Measurements from ENCODE around the gene PLD1.
A peak's percentile ranks its signal among the peaks of the same experiment; 100 is the strongest.

Gene PLD1

DNA sequence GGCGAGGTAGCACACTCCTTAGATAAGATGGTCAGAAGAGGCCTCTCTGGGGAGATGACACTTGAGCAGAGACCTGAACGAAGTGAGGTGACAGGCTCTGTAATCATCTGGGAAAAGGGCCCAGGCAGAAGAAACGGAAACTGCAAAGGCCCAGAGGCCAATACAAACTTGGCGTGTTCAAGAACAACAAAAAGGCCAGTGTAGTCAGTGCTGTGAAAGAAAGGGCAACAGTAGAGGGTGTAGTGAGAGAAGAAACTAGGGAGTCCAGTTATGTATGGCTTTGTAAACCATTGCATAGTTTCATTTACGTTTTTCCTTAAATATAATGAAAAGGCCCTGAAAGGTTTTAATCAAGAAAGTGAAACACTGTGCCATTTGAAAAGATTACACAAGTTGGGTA lies 31.8 kb downstream of the PLD1 start:
- H3K27ac ChIP-seq (ENCODE audit: low read depth, low read length) = no peak overlapping the region
- peaks cover 17% of the 10 kb centered on the region for H3K4me1 ChIP-seq (ENCODE audit: control insufficient read depth, insufficient read depth, low read length)
- H3K27me3 ChIP-seq (ENCODE audit: control insufficient read depth, insufficient read depth, low read length) = no peaks in the 10 kb centered on the region
- H3K4me3 ChIP-seq (ENCODE audit: low read depth, low read length) = no peak overlapping the region
- no peaks in the 10 kb centered on the region for H3K36me3 ChIP-seq (ENCODE audit: control insufficient read depth, insufficient read depth, low read length)
- H3K9me3 ChIP-seq (ENCODE audit: control insufficient read depth, insufficient read depth, low read length) = no peaks in the 10 kb centered on the region
- H3K9ac ChIP-seq (ENCODE audit: low read depth, low read length) = no peak overlapping the region

DNA sequence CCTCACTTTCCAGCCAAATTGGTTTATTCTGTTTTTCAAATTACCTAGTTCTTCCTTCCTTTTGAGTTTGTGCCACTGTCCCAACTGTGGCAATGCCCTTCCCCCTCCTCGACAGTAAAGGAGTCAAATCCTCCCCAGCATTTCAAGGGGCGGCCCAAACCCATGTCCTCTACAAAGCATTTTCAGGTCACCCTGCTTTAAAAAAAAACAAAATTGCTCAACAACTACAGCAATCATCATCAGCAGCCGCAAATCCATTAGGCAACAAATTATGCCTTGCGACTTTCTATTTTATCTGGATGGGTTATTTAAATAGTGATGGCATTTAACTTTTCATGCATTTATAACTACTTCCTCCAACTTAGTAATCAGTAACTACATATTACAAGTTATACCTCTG lies 32.7 kb downstream of the PLD1 start:
- Histone ChIP-seq H3K27ac (ENCODE audit: low read depth, low read length) (no peak overlapping the region), H3K36me3 (ENCODE audit: control insufficient read depth, insufficient read depth, low read length) (no peaks in the 10 kb centered on the region), H3K4me1 (ENCODE audit: control insufficient read depth, insufficient read depth, low read length) (peaks cover 17% of the 10 kb centered on the region), H3K4me3 (ENCODE audit: low read depth, low read length) (no peak overlapping the region), H3K9me3 (ENCODE audit: control insufficient read depth, insufficient read depth, low read length) (no peaks in the 10 kb centered on the region), H3K9ac (ENCODE audit: low read depth, low read length) (no peak overlapping the region), H3K27me3 (ENCODE audit: control insufficient read depth, insufficient read depth, low read length) (no peaks in the 10 kb centered on the region)

DNA sequence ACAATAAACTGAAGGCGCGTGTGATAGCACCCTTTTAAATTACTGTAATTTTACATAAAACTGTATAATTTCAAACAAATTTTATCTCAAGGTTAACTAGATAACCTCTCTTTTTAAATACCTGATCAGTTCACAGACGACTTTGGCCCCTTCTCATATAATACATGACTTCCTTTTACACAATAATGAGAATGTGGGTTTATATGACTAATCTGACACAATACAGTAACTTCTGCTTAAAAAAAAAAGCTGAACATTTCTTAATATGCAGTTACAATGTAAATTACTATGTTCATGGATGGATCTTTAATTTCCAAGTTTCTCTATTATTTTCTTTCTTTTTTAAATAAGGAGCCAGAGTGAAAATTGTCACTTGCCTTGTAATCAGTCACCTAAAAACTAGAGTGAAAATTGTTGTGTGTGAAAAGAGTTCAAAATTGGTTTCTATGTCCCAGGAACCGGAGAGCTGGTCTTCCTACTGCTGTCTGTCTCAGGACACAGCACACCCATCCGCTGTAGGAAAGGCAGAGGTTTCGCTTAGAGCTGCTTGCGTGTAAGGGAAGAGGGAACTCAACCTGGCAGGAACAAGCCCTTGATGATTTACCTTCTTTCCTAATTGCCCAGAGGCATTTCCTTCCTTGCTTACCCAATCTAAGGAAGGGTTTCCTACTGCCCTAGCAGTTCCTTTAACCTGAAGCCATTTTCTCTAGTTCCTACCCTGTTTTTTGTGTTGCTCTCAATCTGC lies 33.3 kb downstream of the PLD1 start:
- no peak overlapping the region for H3K4me3 ChIP-seq (ENCODE audit: low read depth, low read length)
- no peak overlapping the region for H3K9ac ChIP-seq (ENCODE audit: low read depth, low read length)
- H3K9me3 ChIP-seq (ENCODE audit: control insufficient read depth, insufficient read depth, low read length) = no peaks in the 10 kb centered on the region
- no peaks in the 10 kb centered on the region for H3K27me3 ChIP-seq (ENCODE audit: control insufficient read depth, insufficient read depth, low read length)
- no peak overlapping the region for H3K27ac ChIP-seq (ENCODE audit: low read depth, low read length)
- H3K4me1 ChIP-seq (ENCODE audit: control insufficient read depth, insufficient read depth, low read length) = peaks cover 17% of the 10 kb centered on the region
- H3K36me3 ChIP-seq (ENCODE audit: control insufficient read depth, insufficient read depth, low read length) = no peaks in the 10 kb centered on the region

DNA sequence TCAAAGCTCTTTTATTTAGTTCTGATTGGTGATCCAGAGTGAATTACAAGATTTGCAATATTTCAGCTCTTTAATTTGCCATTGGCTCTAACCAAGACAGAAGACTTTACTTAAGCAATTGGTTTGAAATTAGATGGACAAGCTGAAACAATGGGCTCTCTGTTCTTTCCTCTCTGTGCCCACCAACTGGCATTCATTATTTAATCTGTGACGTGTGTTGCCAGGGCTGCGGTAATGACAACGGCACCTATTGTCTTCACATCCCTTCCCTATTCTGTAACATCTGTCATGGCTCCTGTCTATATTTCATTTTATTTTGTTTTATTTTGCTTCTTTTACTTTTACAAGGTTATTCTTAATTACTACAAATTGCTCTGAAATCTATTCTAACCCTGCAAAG lies 33.9 kb downstream of the PLD1 start:
- Histone ChIP-seq H3K27me3 (ENCODE audit: control insufficient read depth, insufficient read depth, low read length) (no peaks in the 10 kb centered on the region), H3K27ac (ENCODE audit: low read depth, low read length) (no peak overlapping the region), H3K9ac (ENCODE audit: low read depth, low read length) (no peak overlapping the region), H3K4me3 (ENCODE audit: low read depth, low read length) (no peak overlapping the region), H3K4me1 (ENCODE audit: control insufficient read depth, insufficient read depth, low read length) (peaks cover 17% of the 10 kb centered on the region), H3K36me3 (ENCODE audit: control insufficient read depth, insufficient read depth, low read length) (no peaks in the 10 kb centered on the region), H3K9me3 (ENCODE audit: control insufficient read depth, insufficient read depth, low read length) (no peaks in the 10 kb centered on the region)

DNA sequence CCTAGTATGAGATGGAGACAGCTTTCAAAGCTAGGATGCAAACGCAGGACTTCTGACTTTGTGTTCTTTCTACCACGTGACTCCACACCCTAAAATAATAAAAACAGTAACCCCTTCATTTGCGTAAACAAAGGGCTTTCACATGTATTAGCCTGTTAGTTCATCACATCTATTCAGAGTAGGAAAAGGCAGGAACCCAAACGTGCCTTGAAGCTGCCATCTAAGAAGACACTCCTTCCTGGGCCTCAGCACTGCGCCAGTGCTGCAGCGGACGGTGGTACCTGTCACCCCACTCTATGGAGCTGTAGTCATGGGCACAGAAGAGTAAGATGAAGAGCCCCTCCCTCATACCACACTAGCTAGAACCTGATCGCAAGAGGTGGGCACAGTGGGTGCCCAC lies 34.3 kb downstream of the PLD1 start:
- H3K9me3 ChIP-seq (ENCODE audit: control insufficient read depth, insufficient read depth, low read length) = no peaks in the 10 kb centered on the region
- no peak overlapping the region for H3K4me3 ChIP-seq (ENCODE audit: low read depth, low read length)
- no peak overlapping the region for H3K9ac ChIP-seq (ENCODE audit: low read depth, low read length)
- H3K27me3 ChIP-seq (ENCODE audit: control insufficient read depth, insufficient read depth, low read length) = no peaks in the 10 kb centered on the region
- H3K36me3 ChIP-seq (ENCODE audit: control insufficient read depth, insufficient read depth, low read length) = no peaks in the 10 kb centered on the region
- no peak overlapping the region for H3K27ac ChIP-seq (ENCODE audit: low read depth, low read length)
- peaks cover 17% of the 10 kb centered on the region for H3K4me1 ChIP-seq (ENCODE audit: control insufficient read depth, insufficient read depth, low read length)

DNA sequence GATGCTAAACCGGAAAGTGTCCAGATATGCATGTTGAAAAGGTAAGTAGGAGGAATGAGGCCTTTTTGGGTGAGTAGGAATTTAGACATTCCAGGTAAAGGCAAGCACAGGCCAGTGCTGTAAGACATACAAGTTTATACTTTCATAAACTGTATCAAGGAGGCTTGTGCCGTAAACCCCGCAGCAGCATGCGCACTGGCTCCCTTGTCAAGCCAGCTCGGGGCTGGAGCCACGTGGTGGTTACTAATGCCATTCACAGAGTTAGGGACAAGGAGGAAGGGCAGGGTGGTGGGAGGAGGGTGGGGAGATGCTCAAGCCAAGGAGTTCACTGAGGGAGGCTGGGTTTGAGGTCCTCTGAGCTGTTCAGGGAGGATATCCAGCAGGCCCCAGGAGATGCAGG lies 35.8 kb downstream of the PLD1 start:
- no peak overlapping the region for H3K4me3 ChIP-seq (ENCODE audit: low read depth, low read length)
- H3K27ac ChIP-seq (ENCODE audit: low read depth, low read length) = no peak overlapping the region
- H3K4me1 ChIP-seq (ENCODE audit: control insufficient read depth, insufficient read depth, low read length) = peaks cover 17% of the 10 kb centered on the region
- no peak overlapping the region for H3K9ac ChIP-seq (ENCODE audit: low read depth, low read length)
- H3K36me3 ChIP-seq (ENCODE audit: control insufficient read depth, insufficient read depth, low read length) = no peaks in the 10 kb centered on the region
- no peaks in the 10 kb centered on the region for H3K9me3 ChIP-seq (ENCODE audit: control insufficient read depth, insufficient read depth, low read length)
- no peaks in the 10 kb centered on the region for H3K27me3 ChIP-seq (ENCODE audit: control insufficient read depth, insufficient read depth, low read length)

DNA sequence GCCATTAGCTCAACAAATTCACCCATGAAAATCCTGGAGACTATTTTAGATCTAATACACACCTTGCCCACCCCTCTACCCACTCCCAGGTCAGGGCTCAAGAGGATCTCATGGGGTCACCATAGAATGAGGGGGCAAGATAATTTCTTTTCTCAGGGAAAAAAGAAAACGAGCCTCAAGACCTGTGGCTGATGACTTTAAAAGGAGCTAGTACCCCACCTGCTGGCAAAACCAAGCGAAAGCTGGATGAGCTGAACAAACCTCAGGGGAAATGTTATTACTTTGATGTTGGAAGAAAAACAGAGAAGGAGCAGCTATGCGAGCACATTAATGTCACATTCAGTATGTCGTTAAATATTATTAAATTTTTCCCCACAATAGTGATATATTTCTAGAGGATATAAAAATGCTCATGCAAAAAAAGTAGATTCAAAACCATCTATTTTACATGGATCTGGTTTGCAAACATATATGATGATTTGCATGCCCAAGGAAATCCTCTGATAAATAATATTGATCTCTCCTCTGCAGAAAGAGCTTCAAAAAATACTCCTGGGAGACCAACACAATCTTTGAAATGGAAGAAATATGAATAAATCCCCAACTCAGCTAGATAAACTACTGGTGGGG lies 37.7 kb downstream of the PLD1 start:
- Histone ChIP-seq H3K4me3 (ENCODE audit: low read depth, low read length) (no peak overlapping the region), H3K27ac (ENCODE audit: low read depth, low read length) (no peak overlapping the region), H3K9me3 (ENCODE audit: control insufficient read depth, insufficient read depth, low read length) (no peaks in the 10 kb centered on the region), H3K27me3 (ENCODE audit: control insufficient read depth, insufficient read depth, low read length) (no peaks in the 10 kb centered on the region), H3K36me3 (ENCODE audit: control insufficient read depth, insufficient read depth, low read length) (no peaks in the 10 kb centered on the region), H3K4me1 (ENCODE audit: control insufficient read depth, insufficient read depth, low read length) (peaks cover 14% of the 10 kb centered on the region), H3K9ac (ENCODE audit: low read depth, low read length) (no peak overlapping the region)

DNA sequence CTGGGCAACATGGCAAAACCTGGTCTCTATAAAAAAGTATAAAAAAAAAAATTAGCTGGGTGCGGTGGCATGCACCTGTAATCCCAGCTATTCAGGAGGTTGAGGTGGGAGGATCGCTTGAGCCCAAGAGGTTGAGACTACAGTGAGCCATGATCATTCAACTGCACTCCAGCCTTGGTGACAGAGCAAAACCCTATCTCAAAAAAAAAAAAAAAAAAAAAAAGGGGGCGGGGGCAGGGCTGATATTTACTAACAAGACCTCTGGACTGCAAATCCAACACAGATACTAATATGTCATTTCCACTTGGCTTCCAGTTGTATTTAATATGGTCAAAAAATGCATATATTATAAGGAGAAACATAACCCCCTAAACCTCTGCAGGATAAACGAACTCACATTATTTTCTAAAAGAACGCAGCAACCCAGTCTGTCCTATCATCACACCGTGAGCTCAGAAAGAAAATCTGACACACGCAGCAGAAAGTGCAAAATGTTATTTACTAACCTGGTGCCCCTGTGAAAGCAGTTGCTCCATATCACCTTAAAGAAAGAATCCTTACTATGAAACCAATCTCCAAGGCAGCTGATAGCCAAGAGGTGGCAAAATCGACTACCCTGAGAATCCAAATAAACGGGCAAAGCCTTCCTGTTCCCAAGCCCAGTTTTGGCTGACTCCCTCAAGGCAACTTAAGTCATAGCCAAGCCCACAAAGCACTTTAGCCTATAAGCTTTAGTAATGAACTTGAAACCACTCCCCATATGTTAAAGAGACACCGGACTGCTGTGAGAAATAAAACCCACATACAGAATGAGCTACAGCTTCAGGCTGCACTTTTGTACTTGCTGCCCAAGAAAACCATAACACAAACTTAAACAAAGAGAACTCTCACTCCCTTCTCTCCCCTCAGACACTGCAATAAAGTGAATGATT lies 39.3 kb downstream of the PLD1 start:
- Histone ChIP-seq H3K27me3 (ENCODE audit: control insufficient read depth, insufficient read depth, low read length) (no peaks in the 10 kb centered on the region), H3K36me3 (ENCODE audit: control insufficient read depth, insufficient read depth, low read length) (no peaks in the 10 kb centered on the region), H3K9me3 (ENCODE audit: control insufficient read depth, insufficient read depth, low read length) (no peaks in the 10 kb centered on the region), H3K4me1 (ENCODE audit: control insufficient read depth, insufficient read depth, low read length) (peaks cover 2% of the 10 kb centered on the region; the same call in 1 of the 2 replicates), H3K27ac (ENCODE audit: low read depth, low read length) (peak overlapping the region; percentile 46), H3K9ac (ENCODE audit: low read depth, low read length) (no peak overlapping the region), H3K4me3 (ENCODE audit: low read depth, low read length) (peak overlapping the region; percentile 46)

DNA sequence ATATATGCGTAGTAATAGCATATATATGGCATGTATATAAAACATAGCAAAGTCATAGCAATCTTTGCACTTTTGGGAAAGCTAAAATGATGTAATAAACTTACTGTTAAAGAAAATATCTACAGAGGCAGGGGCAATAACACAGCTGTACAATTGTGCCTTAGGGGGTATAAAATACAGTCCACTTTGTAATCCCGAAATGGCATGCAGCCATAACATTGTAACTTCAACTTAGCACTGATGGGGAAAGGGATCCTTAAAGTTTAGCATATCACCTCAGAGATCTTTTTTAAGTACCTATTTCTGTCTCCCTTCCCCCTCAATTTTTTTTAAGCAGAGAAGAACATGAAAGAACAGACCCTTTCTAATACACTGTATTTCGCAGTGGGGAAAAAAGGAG lies 40.8 kb downstream of the PLD1 start:
- no peaks in the 10 kb centered on the region for H3K4me1 ChIP-seq (ENCODE audit: control insufficient read depth, insufficient read depth, low read length)
- no peaks in the 10 kb centered on the region for H3K27me3 ChIP-seq (ENCODE audit: control insufficient read depth, insufficient read depth, low read length)
- no peaks in the 10 kb centered on the region for H3K36me3 ChIP-seq (ENCODE audit: control insufficient read depth, insufficient read depth, low read length)
- no peak overlapping the region for H3K9ac ChIP-seq (ENCODE audit: low read depth, low read length)
- H3K4me3 ChIP-seq (ENCODE audit: low read depth, low read length) = no peak overlapping the region
- H3K27ac ChIP-seq (ENCODE audit: low read depth, low read length) = no peak overlapping the region
- no peaks in the 10 kb centered on the region for H3K9me3 ChIP-seq (ENCODE audit: control insufficient read depth, insufficient read depth, low read length)

DNA sequence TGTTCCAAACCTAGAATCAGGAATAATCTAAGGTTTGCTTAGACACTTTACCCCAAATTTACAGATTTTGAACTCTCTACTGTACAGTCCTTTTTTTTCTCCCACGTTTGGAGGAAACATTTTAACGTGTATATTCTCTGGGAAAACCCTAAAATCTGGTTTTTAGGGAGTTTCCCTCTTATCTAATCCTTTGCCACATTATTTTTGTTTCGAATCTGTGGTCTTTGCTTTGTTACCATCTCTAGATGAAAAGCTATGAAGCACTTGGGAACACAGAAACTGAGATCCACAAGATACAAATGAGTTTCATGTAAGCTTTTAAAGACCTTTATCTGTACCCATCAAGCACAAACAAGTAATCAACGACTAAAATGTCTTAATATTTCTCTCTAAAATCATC lies 41.3 kb downstream of the PLD1 start:
- H3K36me3 ChIP-seq (ENCODE audit: control insufficient read depth, insufficient read depth, low read length) = no peaks in the 10 kb centered on the region
- H3K9ac ChIP-seq (ENCODE audit: low read depth, low read length) = no peak overlapping the region
- no peaks in the 10 kb centered on the region for H3K4me1 ChIP-seq (ENCODE audit: control insufficient read depth, insufficient read depth, low read length)
- no peak overlapping the region for H3K27ac ChIP-seq (ENCODE audit: low read depth, low read length)
- H3K27me3 ChIP-seq (ENCODE audit: control insufficient read depth, insufficient read depth, low read length) = no peaks in the 10 kb centered on the region
- H3K9me3 ChIP-seq (ENCODE audit: control insufficient read depth, insufficient read depth, low read length) = no peaks in the 10 kb centered on the region
- H3K4me3 ChIP-seq (ENCODE audit: low read depth, low read length) = no peak overlapping the region

Data from HUES48 (cell line).